Measurements from ENCODE around the gene NALCN. TPM values are rescaled to one million over a fixed set of nuclear protein-coding genes. Genes with fewer than 3 reads are reported as not detected.

The NALCN gene
- total RNA-seq: not detected

GRCh38 chr13:101416181-101417042 lies at the start of gene NALCN:
Gene NALCN, minus strand, starts transcription at chr13:101416508. Its CDS starts 17,382 bp downstream, at chr13:101399126.
- Mint-ChIP-seq H3K4me1 (ENCODE audit: low read depth) (peaks cover 2% of the 10 kb centered on the region), H3K9me3 (no peaks in the 10 kb centered on the region), H3K4me3 (no peak within 1 kb of the TSS), H3K27ac (no peak within 1 kb of the TSS), H3K27me3 (peaks cover 31% of the 10 kb centered on the region), H3K36me3 (no peaks in the 10 kb centered on the region)
- peak; percentile 10 for DNase-seq
- intact Hi-C loops (cut with micrococcal nuclease): loop anchor here (5.0 kb wide), 1 partner anchor 501 kb away; no protein-coding TSS in a partner anchor
- ChIA-PET CTCF (no interaction called here), POLR2A (no interaction called here)

DNA sequence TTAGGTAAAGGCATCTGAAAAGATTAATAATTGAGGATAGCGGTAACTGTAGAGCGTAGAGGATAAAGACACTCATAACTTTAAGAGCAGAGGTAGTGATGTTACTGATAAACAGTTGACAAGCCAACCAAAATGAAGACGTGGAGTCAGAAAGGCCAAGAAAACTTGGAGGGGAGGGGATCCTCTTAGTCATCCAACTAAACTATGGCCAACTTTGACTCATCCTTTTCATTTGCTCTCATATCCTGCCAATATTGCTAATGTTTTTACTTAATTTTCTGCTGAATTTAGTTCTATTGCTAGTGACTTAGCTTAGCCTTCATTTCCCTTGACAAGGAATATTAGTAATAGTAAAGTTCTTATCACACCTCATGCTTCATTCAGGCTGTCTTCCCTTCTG lies 49.6 kb upstream of the NALCN start:
- POLR2A ChIA-PET: no interaction called here
- no peak for DNase-seq
- no peaks in the 10 kb centered on the region for H3K4me1 Mint-ChIP-seq (ENCODE audit: low read depth)
- H3K27me3 Mint-ChIP-seq: peaks cover 2% of the 10 kb centered on the region
- CTCF ChIA-PET: no interaction called here
- H3K36me3 Mint-ChIP-seq: no peaks in the 10 kb centered on the region
- H3K27ac Mint-ChIP-seq: no peak overlapping the region
- no peak overlapping the region for H3K4me3 Mint-ChIP-seq
- intact Hi-C loops (cut with micrococcal nuclease): no loop called here
- H3K9me3 Mint-ChIP-seq: no peaks in the 10 kb centered on the region

- CTCF ChIA-PET: no interaction called here
- Mint-ChIP-seq H3K9me3 (no peaks in the 10 kb centered on the region), H3K4me3 (no peak overlapping the region), H3K4me1 (ENCODE audit: low read depth) (peaks cover 3% of the 10 kb centered on the region), H3K36me3 (no peaks in the 10 kb centered on the region), H3K27me3 (peaks cover 19% of the 10 kb centered on the region), H3K27ac (no peak overlapping the region)
- no peak for DNase-seq
- intact Hi-C loops (cut with micrococcal nuclease): no loop called here
- POLR2A ChIA-PET: no interaction called here
Observed at GRCh38 chr13:101457176-101457575, 40.9 kb upstream of the NALCN start.

- CTCF ChIA-PET: no interaction called here
- POLR2A ChIA-PET: no interaction called here
- intact Hi-C loops (cut with micrococcal nuclease): no loop called here
- no peak overlapping the region for H3K27ac Mint-ChIP-seq
- DNase-seq: no peak
- H3K36me3 Mint-ChIP-seq: no peaks in the 10 kb centered on the region
- H3K9me3 Mint-ChIP-seq: no peaks in the 10 kb centered on the region
- H3K27me3 Mint-ChIP-seq: peaks cover 21% of the 10 kb centered on the region
- H3K4me1 Mint-ChIP-seq (ENCODE audit: low read depth): peaks cover 3% of the 10 kb centered on the region
- no peak overlapping the region for H3K4me3 Mint-ChIP-seq
Observed at GRCh38 chr13:101455863-101456262, 39.6 kb upstream of the NALCN start.

DNA sequence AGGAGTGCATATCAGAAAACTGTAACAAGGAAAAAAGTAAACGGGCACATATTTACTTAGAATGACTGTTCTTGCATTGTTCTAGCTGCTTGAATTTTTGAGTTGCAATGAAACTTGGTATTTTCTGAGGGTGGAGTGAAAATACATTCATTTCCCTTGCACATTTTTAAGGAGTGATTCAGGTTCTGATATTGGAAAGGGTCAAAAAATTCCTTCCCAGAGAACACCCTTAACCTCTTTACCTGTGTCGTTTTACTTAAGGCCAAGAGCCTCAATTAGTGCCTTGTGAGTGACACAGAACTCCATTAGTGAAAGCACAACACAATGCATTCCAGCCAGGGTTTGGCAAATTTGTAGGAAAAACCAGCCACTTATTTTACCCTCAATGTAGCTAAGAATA lies 38.5 kb upstream of the NALCN start:
- H3K4me1 Mint-ChIP-seq (ENCODE audit: low read depth): peaks cover 3% of the 10 kb centered on the region
- H3K4me3 Mint-ChIP-seq: no peak overlapping the region
- CTCF ChIA-PET: interaction anchor here (0.6 kb wide), 2 partner anchors 9 to 12 kb away, joined by 3 read pairs; no protein-coding TSS in a partner anchor
- no peak overlapping the region for H3K27ac Mint-ChIP-seq
- no peak for DNase-seq
- intact Hi-C loops (cut with micrococcal nuclease): no loop called here
- POLR2A ChIA-PET: no interaction called here
- no peaks in the 10 kb centered on the region for H3K36me3 Mint-ChIP-seq
- H3K27me3 Mint-ChIP-seq: peaks cover 21% of the 10 kb centered on the region
- H3K9me3 Mint-ChIP-seq: no peaks in the 10 kb centered on the region

GRCh38 chr13:101453784-101454201 lies 37.5 kb upstream of the NALCN start:
- Mint-ChIP-seq H3K9me3 (no peaks in the 10 kb centered on the region), H3K27me3 (peaks cover 21% of the 10 kb centered on the region), H3K27ac (no peak overlapping the region), H3K4me1 (ENCODE audit: low read depth) (peaks cover 3% of the 10 kb centered on the region), H3K4me3 (no peak overlapping the region), H3K36me3 (no peaks in the 10 kb centered on the region)
- DNase-seq: no peak
- intact Hi-C loops (cut with micrococcal nuclease): loop anchor here (2.0 kb wide), 1 partner anchor 67 kb away; no protein-coding TSS in a partner anchor
- ChIA-PET CTCF (no interaction called here), POLR2A (no interaction called here)

DNA sequence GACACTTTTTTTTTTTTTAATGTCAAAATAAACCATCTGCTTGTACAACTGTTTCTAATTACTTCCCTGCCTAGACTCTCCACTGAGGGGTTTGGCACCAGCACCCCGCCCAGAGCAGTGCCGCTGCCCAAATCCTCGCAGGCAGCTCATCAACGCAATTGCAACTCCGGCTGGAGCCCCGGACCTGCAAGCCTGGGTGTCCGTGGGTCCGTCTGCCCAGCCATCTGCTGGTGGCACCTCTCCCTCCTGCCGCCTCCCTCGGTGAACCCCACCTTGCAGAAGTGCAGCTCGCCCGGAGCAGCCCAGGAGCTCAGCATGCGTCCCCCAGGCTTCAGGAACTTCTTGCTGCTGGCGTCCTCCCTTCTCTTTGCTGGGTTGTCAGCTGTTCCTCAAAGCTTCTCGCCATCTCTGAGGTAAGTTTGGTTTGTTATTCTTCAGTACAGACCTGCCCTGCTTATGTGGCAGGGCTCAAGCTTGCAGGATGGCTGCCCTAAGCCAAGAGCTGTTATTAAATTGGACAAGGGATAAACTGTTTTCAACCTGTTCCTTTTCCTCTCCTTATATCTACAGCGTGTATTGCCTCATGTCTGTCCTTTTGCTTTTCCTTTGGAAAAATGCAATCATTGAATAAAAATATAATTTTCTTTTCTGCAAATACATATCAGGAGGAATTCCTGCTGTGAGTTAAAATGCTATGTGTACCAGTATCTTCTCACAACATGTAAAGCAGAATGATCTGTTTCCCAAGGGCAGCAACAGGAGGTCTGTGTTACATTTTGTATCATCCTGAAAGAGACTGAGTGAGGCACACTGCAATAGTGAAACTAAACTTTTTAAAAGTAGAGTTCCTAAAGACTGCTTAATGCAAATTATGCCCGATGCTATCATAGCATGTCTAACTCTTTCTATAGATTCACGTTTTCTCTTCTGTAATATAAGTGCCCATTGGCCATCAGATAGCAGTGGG lies 36.5 kb upstream of the NALCN start, which contains the start of gene ITGBL1:
ITGBL1 (plus strand) TSS at position 157 of the 967 bp plus-strand sequence; CDS start at position 316, 159 bp downstream.
- POLR2A ChIA-PET: no interaction called here

GRCh38 chr13:101451641-101452040 lies 35.3 kb upstream of the NALCN start:
- no peaks in the 10 kb centered on the region for H3K36me3 Mint-ChIP-seq
- CTCF ChIA-PET: no interaction called here

More for the DNA sequence above, 36.5 kb upstream of the NALCN start, which contains the start of gene ITGBL1:
- H3K27ac Mint-ChIP-seq: no peak within 1 kb of the TSS
- CTCF ChIA-PET: no interaction called here
- H3K27me3 Mint-ChIP-seq: peaks cover 21% of the 10 kb centered on the region
- no peak for DNase-seq
- H3K4me1 Mint-ChIP-seq (ENCODE audit: low read depth): peaks cover 3% of the 10 kb centered on the region
- no peaks in the 10 kb centered on the region for H3K9me3 Mint-ChIP-seq
- H3K36me3 Mint-ChIP-seq: no peaks in the 10 kb centered on the region
- H3K4me3 Mint-ChIP-seq: no peak within 1 kb of the TSS
- intact Hi-C loops (cut with micrococcal nuclease): loop anchor here (2.0 kb wide), 1 partner anchor 68 kb away; no protein-coding TSS in a partner anchor

DNA sequence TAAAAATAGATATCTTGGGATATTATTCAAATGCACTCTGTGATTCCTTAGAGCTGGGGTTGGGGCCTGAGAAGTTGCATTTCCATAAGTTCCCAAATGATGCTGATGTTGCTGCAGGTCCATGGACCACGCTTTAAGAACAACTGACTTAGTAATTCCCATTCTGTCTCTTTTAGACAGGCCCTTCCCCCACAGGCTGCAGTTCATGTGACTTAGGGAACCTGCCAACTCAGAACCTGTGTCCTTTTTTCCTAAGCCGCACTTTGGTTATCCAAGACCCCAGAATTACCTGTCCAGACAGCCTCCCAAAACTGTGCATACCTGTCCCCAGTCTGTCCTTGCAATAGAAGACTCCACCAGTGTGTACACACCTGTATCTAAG lies 34.4 kb upstream of the NALCN start:
- Mint-ChIP-seq H3K4me3 (no peak overlapping the region), H3K4me1 (ENCODE audit: low read depth) (peaks cover 3% of the 10 kb centered on the region), H3K36me3 (no peaks in the 10 kb centered on the region), H3K9me3 (no peaks in the 10 kb centered on the region), H3K27me3 (peaks cover 21% of the 10 kb centered on the region), H3K27ac (no peak overlapping the region)
- DNase-seq: no peak
- intact Hi-C loops (cut with micrococcal nuclease): no loop called here
- POLR2A ChIA-PET: interaction anchor here (0.6 kb wide), 1 partner anchor 52 kb away, joined by 3 read pairs; no protein-coding TSS in a partner anchor
- CTCF ChIA-PET: no interaction called here

More at GRCh38 chr13:101451641-101452040, 35.3 kb upstream of the NALCN start:
- no peak overlapping the region for H3K27ac Mint-ChIP-seq
- peaks cover 3% of the 10 kb centered on the region for H3K4me1 Mint-ChIP-seq (ENCODE audit: low read depth)
- H3K4me3 Mint-ChIP-seq: no peak overlapping the region
- POLR2A ChIA-PET: no interaction called here
- H3K27me3 Mint-ChIP-seq: peaks cover 21% of the 10 kb centered on the region
- DNase-seq: no peak
- intact Hi-C loops (cut with micrococcal nuclease): loop anchor here (2.0 kb wide), 1 partner anchor 69 kb away; no protein-coding TSS in a partner anchor
- H3K9me3 Mint-ChIP-seq: no peaks in the 10 kb centered on the region

GRCh38 chr13:101449790-101450748 lies 33.8 kb upstream of the NALCN start:
- Mint-ChIP-seq H3K9me3 (no peaks in the 10 kb centered on the region), H3K36me3 (no peaks in the 10 kb centered on the region), H3K27ac (no peak overlapping the region), H3K4me1 (ENCODE audit: low read depth) (peaks cover 3% of the 10 kb centered on the region), H3K4me3 (no peak overlapping the region), H3K27me3 (peaks cover 20% of the 10 kb centered on the region)
- DNase-seq: no peak
- ChIA-PET CTCF (no interaction called here), POLR2A (interaction anchor here (0.6 kb wide), 1 partner anchor 51 kb away, joined by 3 read pairs; no protein-coding TSS in a partner anchor)
- intact Hi-C loops (cut with micrococcal nuclease): no loop called here

DNA sequence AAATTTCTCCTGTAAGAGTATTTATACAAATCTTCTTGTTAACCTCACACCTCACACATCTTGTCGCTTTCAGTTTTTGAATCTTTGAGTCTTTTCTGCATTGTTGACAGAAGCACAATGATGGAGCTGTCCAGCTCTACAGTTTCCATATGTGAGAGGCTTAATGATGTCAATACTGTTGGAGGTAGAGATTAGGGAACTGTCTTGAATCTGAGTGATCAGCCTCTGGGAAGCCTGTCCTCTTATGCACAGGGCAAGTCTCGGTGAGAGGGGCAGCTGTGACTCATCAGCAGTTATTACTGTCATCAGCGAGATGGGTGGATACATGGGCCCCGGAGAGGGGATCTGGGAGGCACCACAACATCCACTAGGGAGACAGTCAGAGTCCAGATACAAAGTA lies 31.5 kb upstream of the NALCN start:
- Mint-ChIP-seq H3K9me3 (no peaks in the 10 kb centered on the region), H3K36me3 (no peaks in the 10 kb centered on the region), H3K4me3 (no peak overlapping the region), H3K27me3 (peaks cover 6% of the 10 kb centered on the region), H3K4me1 (ENCODE audit: low read depth) (no peaks in the 10 kb centered on the region), H3K27ac (no peak overlapping the region)
- DNase-seq: no peak
- POLR2A ChIA-PET: no interaction called here
- CTCF ChIA-PET: no interaction called here
- intact Hi-C loops (cut with micrococcal nuclease): no loop called here

Measured in activated CD4-positive, alpha-beta memory T cell treated with anti-CD3 and anti-CD28 coated beads for 36 hours (primary cell).